Fibroblast of lung (primary cell): ENCODE results near the gene ERAS. TPM values are rescaled to one million over a fixed set of nuclear protein-coding genes. Genes with fewer than 3 reads are reported as not detected.
"Not testable (repeated sequence)": the region's sequence is repeated elsewhere in the genome, so short reads cannot be mapped to it uniquely, and the experiment has no call there.

Experiments used
- DNase-seq, 2 donors: peaks; one replicate each; pipeline versions ENCODE4 v3.0.0 to v3.0.0-alpha.2; 2010; ENCODE audit warnings: low read depth in 2 of 2
- H2AFZ ChIP-seq: 2 replicates; pipeline ENCODE4 v1.5.1; 2012; ENCODE audit warnings: low read length, control low read depth, inconsistent platforms
- H3K27ac ChIP-seq: 2 replicates; pipeline ENCODE4 v1.5.1; 2011; ENCODE audit warnings: low read length, control low read depth; ENCODE audit not compliant: insufficient read depth
- H3K27me3 ChIP-seq: 2 replicates; pipeline ENCODE4 v1.5.1; 2011; ENCODE audit warnings: mild to moderate bottlenecking, low read length; ENCODE audit not compliant: control insufficient read depth, insufficient read depth
- H3K36me3 ChIP-seq: 2 replicates; pipeline ENCODE4 v1.5.1; 2011; ENCODE audit warnings: low read length; ENCODE audit not compliant: control insufficient read depth, insufficient read depth
- H3K4me1 ChIP-seq: 2 replicates; pipeline ENCODE4 v1.5.1; 2011; ENCODE audit warnings: low read length; ENCODE audit not compliant: control insufficient read depth, insufficient read depth; ENCODE audit errors: extremely low read depth
- H3K4me2 ChIP-seq: 2 replicates; pipeline ENCODE4 v1.5.1; 2011; ENCODE audit warnings: low read length, control low read depth; ENCODE audit not compliant: insufficient read depth; ENCODE audit errors: extremely low read depth
- H3K4me3 ChIP-seq, 4 experiments: fragments of 200-600 bp in 1 of 4; sonication (generic) in 1 of 4; replicated peaks in 1 of 4; 2 replicates each; pipeline ENCODE4 v1.5.1; 2011 to 2016; ENCODE audit warnings: low read length in 4 of 4, low read depth in 3 of 4, mild to moderate bottlenecking in 3 of 4, control low read depth in 2 of 4, inconsistent platforms in 1 of 4, mixed read lengths in 1 of 4; ENCODE audit not compliant: insufficient read depth in 1 of 4; ENCODE audit errors: control extremely low read depth in 1 of 4
- H3K79me2 ChIP-seq: 2 replicates; pipeline ENCODE4 v1.5.1; 2012; ENCODE audit warnings: mild to moderate bottlenecking, low read length, inconsistent platforms; ENCODE audit not compliant: control insufficient read depth, insufficient read depth
- H3K9ac ChIP-seq: 2 replicates; pipeline ENCODE4 v1.5.1; 2011; ENCODE audit warnings: mild to moderate bottlenecking, low read length, control low read depth; ENCODE audit not compliant: insufficient read depth
- H3K9me3 ChIP-seq: 2 replicates; pipeline ENCODE4 v1.5.1; 2012; ENCODE audit warnings: low read depth, low read length; ENCODE audit not compliant: control insufficient read depth, insufficient read depth
- H4K20me1 ChIP-seq: 2 replicates; pipeline ENCODE4 v1.5.1; 2011; ENCODE audit warnings: low read length; ENCODE audit not compliant: control insufficient read depth, insufficient read depth; ENCODE audit errors: extremely low read depth
- EZH2 ChIP-seq: IDR thresholded peaks from 2 replicates; pipeline ENCODE4 v1.5.1; 2012; ENCODE audit warnings: low read length, control low read depth, mild to moderate bottlenecking; ENCODE audit errors: missing control alignments
- polyA plus RNA-seq, 2 donors: library from polyadenylated mRNA; depleted of rRNA in 1 of 2; stranded (reverse) in 1 of 2; unstranded in 1 of 2; fragments of >200 nt; gene quantifications; 2 replicates each; pipeline ENCODE4 v1.2.1, GENCODE V29; 2011 to 2012; ENCODE audit warnings: missing spikeins in 1 of 2
- total RNA-seq: library from RNA; depleted of rRNA; stranded (reverse); fragments of >200 nt; gene quantifications from 2 replicates; pipeline ENCODE4 v1.2.1, GENCODE V29; 2014
- TF ChIP-seq, protein P1 (sequence below), 2 donors: IDR thresholded peaks in 1 of 2; conservative IDR thresholded peaks in 1 of 2; 1 replicate in 1 of 2; 2 replicates in 1 of 2; pipeline ENCODE4 v1.5.1; 2011 to 2012; ENCODE audit warnings: low read length in 2 of 2, control low read depth in 1 of 2, inconsistent platforms in 1 of 2, low read depth in 1 of 2, mild to moderate bottlenecking in 1 of 2

ERAS gene
- total and polyA plus RNA-seq, 2 donors (not counting 1 experiment from before 2014, with no cell fraction given): 0.05 TPM; not detected in 1

DNA sequence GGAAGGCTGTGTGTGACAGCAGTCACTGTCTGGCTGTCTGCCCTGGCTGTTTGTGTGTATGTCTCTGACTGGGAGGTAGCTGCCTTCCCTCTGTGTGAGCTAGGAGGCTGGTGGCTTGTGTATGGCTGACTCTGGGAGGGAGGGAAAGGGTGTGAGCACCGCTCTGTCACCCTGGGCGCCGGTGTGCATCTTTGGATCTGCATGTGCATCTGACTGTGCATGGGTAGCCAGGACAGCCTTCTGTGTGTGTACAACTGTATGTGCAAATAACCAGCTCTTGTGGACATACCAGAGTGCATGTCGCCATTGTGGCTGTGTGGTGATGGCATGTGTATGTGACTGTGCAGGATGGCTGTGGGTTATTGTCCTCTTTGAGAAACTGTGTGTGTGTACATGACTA lies 7.4 kb upstream of the ERAS start:
- no peaks in the 10 kb centered on the region for H3K79me2 ChIP-seq
- H3K27ac ChIP-seq: no peak overlapping the region
- TF ChIP-seq EZH2: no peak
- TF ChIP-seq, protein P1, sequence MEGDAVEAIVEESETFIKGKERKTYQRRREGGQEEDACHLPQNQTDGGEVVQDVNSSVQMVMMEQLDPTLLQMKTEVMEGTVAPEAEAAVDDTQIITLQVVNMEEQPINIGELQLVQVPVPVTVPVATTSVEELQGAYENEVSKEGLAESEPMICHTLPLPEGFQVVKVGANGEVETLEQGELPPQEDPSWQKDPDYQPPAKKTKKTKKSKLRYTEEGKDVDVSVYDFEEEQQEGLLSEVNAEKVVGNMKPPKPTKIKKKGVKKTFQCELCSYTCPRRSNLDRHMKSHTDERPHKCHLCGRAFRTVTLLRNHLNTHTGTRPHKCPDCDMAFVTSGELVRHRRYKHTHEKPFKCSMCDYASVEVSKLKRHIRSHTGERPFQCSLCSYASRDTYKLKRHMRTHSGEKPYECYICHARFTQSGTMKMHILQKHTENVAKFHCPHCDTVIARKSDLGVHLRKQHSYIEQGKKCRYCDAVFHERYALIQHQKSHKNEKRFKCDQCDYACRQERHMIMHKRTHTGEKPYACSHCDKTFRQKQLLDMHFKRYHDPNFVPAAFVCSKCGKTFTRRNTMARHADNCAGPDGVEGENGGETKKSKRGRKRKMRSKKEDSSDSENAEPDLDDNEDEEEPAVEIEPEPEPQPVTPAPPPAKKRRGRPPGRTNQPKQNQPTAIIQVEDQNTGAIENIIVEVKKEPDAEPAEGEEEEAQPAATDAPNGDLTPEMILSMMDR (conservative IDR thresholded peaks at IDR 0.05 in 1 of 2, IDR thresholded peaks at IDR 0.05 in 1 of 2; ENCODE audit: low read depth in 1 of 2, low read length in 2 of 2): no peak
- no peaks in the 10 kb centered on the region for H3K4me1 ChIP-seq
- no peak overlapping the region for H3K4me3 ChIP-seq
- no peaks in the 10 kb centered on the region for H3K36me3 ChIP-seq
- no peak overlapping the region for H3K4me2 ChIP-seq
- H3K9ac ChIP-seq: no peak overlapping the region
- no peaks in the 10 kb centered on the region for H3K9me3 ChIP-seq
- H4K20me1 ChIP-seq: no peaks in the 10 kb centered on the region
- no peak overlapping the region for H2AFZ ChIP-seq
- DNase-seq: no peak
- H3K27me3 ChIP-seq: no peaks in the 10 kb centered on the region

DNA sequence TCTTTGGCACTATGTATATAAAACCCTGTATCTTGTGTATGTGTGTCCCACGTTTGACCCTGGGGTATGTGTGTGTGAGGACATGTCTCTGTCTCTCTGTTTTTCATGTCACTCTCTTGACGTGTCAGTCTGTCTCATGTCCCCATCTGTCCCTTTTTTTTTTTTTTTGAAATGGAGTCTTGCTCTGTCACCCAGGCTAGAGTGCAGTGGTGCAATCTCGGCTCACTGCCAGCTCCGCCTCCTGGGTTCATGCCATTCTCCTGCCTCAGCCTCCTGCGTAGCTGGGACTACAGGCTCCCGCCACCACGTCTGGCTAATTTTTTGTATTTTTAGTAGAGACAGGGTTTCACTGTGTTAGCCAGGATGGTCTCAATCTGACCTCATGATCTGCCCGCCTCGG lies 6.9 kb upstream of the ERAS start:
- H4K20me1 ChIP-seq, DNase-seq, H3K79me2 ChIP-seq, H3K4me1 ChIP-seq, H3K27me3 ChIP-seq, H3K36me3 ChIP-seq, H3K27ac ChIP-seq, H3K4me3 ChIP-seq, H3K9ac ChIP-seq, H3K9me3 ChIP-seq, H3K4me2 ChIP-seq, H2AFZ ChIP-seq: not testable (repeated sequence)

DNA sequence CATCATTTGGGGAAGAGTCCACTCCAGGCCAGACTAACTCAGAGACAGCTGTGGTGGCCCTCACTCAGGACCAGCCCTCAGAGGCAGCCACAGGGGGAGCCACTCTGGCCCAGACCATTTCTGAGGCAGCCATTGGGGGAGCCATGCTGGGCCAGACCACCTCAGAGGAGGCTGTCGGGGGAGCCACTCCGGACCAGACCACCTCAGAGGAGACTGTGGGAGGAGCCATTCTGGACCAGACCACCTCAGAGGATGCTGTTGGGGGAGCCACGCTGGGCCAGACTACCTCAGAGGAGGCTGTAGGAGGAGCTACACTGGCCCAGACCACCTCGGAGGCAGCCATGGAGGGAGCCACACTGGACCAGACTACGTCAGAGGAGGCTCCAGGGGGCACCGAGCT lies 3.3 kb upstream of the ERAS start:
- Histone ChIP-seq H3K9me3 (no peaks in the 10 kb centered on the region), H4K20me1 (no peaks in the 10 kb centered on the region), H3K27me3 (no peaks in the 10 kb centered on the region), H3K9ac (no peak overlapping the region), H3K79me2 (no peaks in the 10 kb centered on the region), H3K27ac (no peak overlapping the region), H3K36me3 (no peaks in the 10 kb centered on the region), H3K4me1 (no peaks in the 10 kb centered on the region), H3K4me2 (no peak overlapping the region), H2AFZ (no peak overlapping the region), H3K4me3 (no peak overlapping the region)
- TF ChIP-seq, protein P1 (conservative IDR thresholded peaks at IDR 0.05 in 1 of 2, IDR thresholded peaks at IDR 0.05 in 1 of 2; ENCODE audit: low read depth in 1 of 2, low read length in 2 of 2): no peak
- TF ChIP-seq EZH2: no peak
- no peak for DNase-seq
